ENCODE measurements around the gene CFAP221.
"Not testable (repeated sequence)": the region's sequence is repeated elsewhere in the genome, so short reads cannot be mapped to it uniquely, and the experiment has no call there.

The CFAP221 gene

GRCh38 chr2:119605096-119605495 is 60.8 kb downstream of the CFAP221 start:
- no peaks in the 10 kb centered on the region for H3K27me3 ChIP-seq (ENCODE audit: insufficient read depth, low read depth, severe bottlenecking)
- TF ChIP-seq CTCF (IDR thresholded peaks at IDR 0.05; ENCODE audit: low read depth, low read length): no peak

GRCh38 chr2:119606674-119607073 is 62.4 kb downstream of the CFAP221 start:
- no peak overlapping the region for H3K4me3 ChIP-seq (ENCODE audit: low read depth, low read length)
- no peaks in the 10 kb centered on the region for H3K36me3 ChIP-seq
- no peak for TF ChIP-seq CTCF (IDR thresholded peaks at IDR 0.05; ENCODE audit: low read depth, low read length)
- DNase-seq: no peak
- no peaks in the 10 kb centered on the region for H3K9me3 ChIP-seq (ENCODE audit: severe bottlenecking)
- H3K27ac ChIP-seq: no peak overlapping the region
- H3K27me3 ChIP-seq (ENCODE audit: insufficient read depth, low read depth, severe bottlenecking): no peaks in the 10 kb centered on the region

More at GRCh38 chr2:119605096-119605495, 60.8 kb downstream of the CFAP221 start:
- Histone ChIP-seq H3K36me3 (no peaks in the 10 kb centered on the region), H3K9me3 (ENCODE audit: severe bottlenecking) (no peaks in the 10 kb centered on the region), H3K27ac (no peak overlapping the region), H3K4me3 (ENCODE audit: low read depth, low read length) (no peak overlapping the region)
- no peak for DNase-seq

- H3K27ac ChIP-seq: no peak overlapping the region
- no peak overlapping the region for H3K4me3 ChIP-seq (ENCODE audit: low read depth, low read length)
- peaks cover 1% of the 10 kb centered on the region for H3K9me3 ChIP-seq (ENCODE audit: severe bottlenecking)
- DNase-seq: no peak
- no peaks in the 10 kb centered on the region for H3K36me3 ChIP-seq
- H3K27me3 ChIP-seq (ENCODE audit: insufficient read depth, low read depth, severe bottlenecking): no peaks in the 10 kb centered on the region
- TF ChIP-seq CTCF (IDR thresholded peaks at IDR 0.05; ENCODE audit: low read depth, low read length): no peak
Observed at GRCh38 chr2:119608553-119608952, 64.3 kb downstream of the CFAP221 start.

GRCh38 chr2:119609337-119609736 is 65.1 kb downstream of the CFAP221 start:
- TF ChIP-seq CTCF (IDR thresholded peaks at IDR 0.05; ENCODE audit: low read depth, low read length): no peak
- peaks cover 9% of the 10 kb centered on the region for H3K9me3 ChIP-seq (ENCODE audit: severe bottlenecking)
- H3K27me3 ChIP-seq (ENCODE audit: insufficient read depth, low read depth, severe bottlenecking): no peaks in the 10 kb centered on the region
- no peaks in the 10 kb centered on the region for H3K36me3 ChIP-seq
- H3K4me3 ChIP-seq (ENCODE audit: low read depth, low read length): no peak overlapping the region
- H3K27ac ChIP-seq: no peak overlapping the region
- no peak for DNase-seq

GRCh38 chr2:119614140-119614539 is 69.9 kb downstream of the CFAP221 start:
- not testable (repeated sequence) for DNase-seq; H3K36me3 ChIP-seq; H3K4me3 ChIP-seq (ENCODE audit: low read depth, low read length); H3K27ac ChIP-seq; H3K27me3 ChIP-seq (ENCODE audit: insufficient read depth, low read depth, severe bottlenecking)
- H3K9me3 ChIP-seq (ENCODE audit: severe bottlenecking): peaks cover 16% of the 10 kb centered on the region

- no peak for TF ChIP-seq CTCF (IDR thresholded peaks at IDR 0.05; ENCODE audit: low read depth, low read length)
- no peak for DNase-seq
Observed at GRCh38 chr2:119616421-119616820, 72.2 kb downstream of the CFAP221 start.

More at GRCh38 chr2:119616421-119616820, 72.2 kb downstream of the CFAP221 start:
- no peak overlapping the region for H3K4me3 ChIP-seq (ENCODE audit: low read depth, low read length)
- no peak overlapping the region for H3K27ac ChIP-seq
- no peaks in the 10 kb centered on the region for H3K36me3 ChIP-seq
- peaks cover 16% of the 10 kb centered on the region for H3K9me3 ChIP-seq (ENCODE audit: severe bottlenecking)
- H3K27me3 ChIP-seq (ENCODE audit: insufficient read depth, low read depth, severe bottlenecking): no peaks in the 10 kb centered on the region

All from WERI-Rb-1 (cell line).